Neural cell (in vitro differentiated cells): ENCODE results near the gene THTPA. TPM values are rescaled to one million over a fixed set of nuclear protein-coding genes. Genes with fewer than 3 reads are reported as not detected.

Experiments used
- H2AFZ ChIP-seq: fragments of 200-600, 300-800 bp; sonication (generic), shearing (Covaris generic); 2 replicates; pipeline ENCODE4 v1.6.0; 2014; ENCODE audit warnings: low read depth, mild to moderate bottlenecking, antibody characterized with exemption, low read length, moderate library complexity
- H3F3A ChIP-seq: fragments of 200-600 bp; shearing (Covaris generic); 2 replicates; pipeline ENCODE4 v1.6.1; 2016; ENCODE audit warnings: mild to moderate bottlenecking, moderate library complexity, mixed read lengths, antibody characterized with exemption, low read length; ENCODE audit not compliant: insufficient read depth, poor library complexity, severe bottlenecking
- H3K27ac ChIP-seq: fragments of 200-600, 300-800 bp; sonication (generic), shearing (Covaris generic); 2 replicates; pipeline ENCODE4 v1.5.1; 2014; ENCODE audit warnings: mild to moderate bottlenecking, low read length, moderate library complexity
- H3K27me3 ChIP-seq: fragments of 300-800, 200-600 bp; sonication (generic), shearing (Covaris generic); 2 replicates; pipeline ENCODE4 v1.6.0; 2014; ENCODE audit warnings: mild to moderate bottlenecking, low read depth, low read length, moderate library complexity; ENCODE audit not compliant: insufficient read depth
- H3K36me3 ChIP-seq: fragments of 300-800, 200-600 bp; sonication (generic), shearing (Covaris generic); 2 replicates; pipeline ENCODE4 v1.5.1; 2014; ENCODE audit warnings: mild to moderate bottlenecking, antibody characterized with exemption, low read length, moderate library complexity; ENCODE audit not compliant: insufficient read depth
- H3K4me2 ChIP-seq: fragments of 300-800, 200-600 bp; sonication (generic), shearing (Covaris generic); 2 replicates; pipeline ENCODE4 v1.6.0; 2014; ENCODE audit warnings: mild to moderate bottlenecking, low read length
- H3K4me3 ChIP-seq: fragments of 300-800, 200-600 bp; sonication (generic), shearing (Covaris generic); 2 replicates; pipeline ENCODE4 v1.5.1; 2014; ENCODE audit warnings: mild to moderate bottlenecking, low read length, moderate library complexity
- H3K79me2 ChIP-seq: fragments of 200-600 bp; shearing (Covaris generic); replicated peaks from 2 replicates; pipeline ENCODE4 v1.6.0; 2014; ENCODE audit warnings: mild to moderate bottlenecking, low read length, moderate library complexity; ENCODE audit not compliant: insufficient read depth
- H3K9ac ChIP-seq: fragments of 300-800, 200-600 bp; sonication (generic), shearing (Covaris generic); 2 replicates; pipeline ENCODE4 v1.6.1; 2016; ENCODE audit warnings: mild to moderate bottlenecking, low read length, mixed read lengths
- H3K9me2 ChIP-seq: fragments of 200-600 bp; shearing (Covaris generic); 2 replicates; pipeline ENCODE4 v1.6.1; 2016; ENCODE audit warnings: mild to moderate bottlenecking, low read length, mixed read lengths; ENCODE audit not compliant: insufficient read depth
- H3K9me3 ChIP-seq: fragments of 200-600, 300-800 bp; sonication (generic), shearing (Covaris generic); 2 replicates; pipeline ENCODE4 v1.6.1; 2016; ENCODE audit warnings: mild to moderate bottlenecking, mixed run types, low read length, moderate library complexity, mixed read lengths
- H4K20me1 ChIP-seq: fragments of 200-600 bp; shearing (Covaris generic); 2 replicates; pipeline ENCODE4 v1.6.1; 2016; ENCODE audit warnings: mild to moderate bottlenecking, mixed run types; ENCODE audit not compliant: insufficient read depth
- EP300 ChIP-seq: fragments of 450-650 bp; conservative IDR thresholded peaks from 2 replicates; pipeline ENCODE4 v1.6.1; 2014; ENCODE audit warnings: antibody characterized with exemption, mild to moderate bottlenecking, moderate library complexity; ENCODE audit not compliant: poor library complexity, severe bottlenecking
- EZH2 ChIP-seq: fragments of 200-600, 300-800 bp; shearing (Covaris generic), sonication (generic); IDR thresholded peaks from 2 replicates; pipeline ENCODE4 v1.6.1; 2014; ENCODE audit warnings: antibody characterized with exemption, low read length, borderline replicate concordance, mild to moderate bottlenecking; ENCODE audit not compliant: insufficient read depth, poor library complexity, severe bottlenecking
- MXI1 ChIP-seq: fragments of 450-650 bp; conservative IDR thresholded peaks from 2 replicates; pipeline ENCODE4 v1.6.1; 2014; ENCODE audit warnings: antibody characterized with exemption, mild to moderate bottlenecking; ENCODE audit not compliant: poor library complexity, severe bottlenecking
- POLR2AphosphoS5 ChIP-seq: IDR thresholded peaks from 2 replicates; pipeline ENCODE4 v1.6.1; 2012
- RAD21 ChIP-seq: fragments of 450-650 bp; conservative IDR thresholded peaks from 2 replicates; pipeline ENCODE4 v1.6.1; 2014; ENCODE audit warnings: antibody characterized with exemption, mild to moderate bottlenecking, moderate library complexity
- SMC3 ChIP-seq: fragments of 450-650 bp; conservative IDR thresholded peaks from 2 replicates; pipeline ENCODE4 v1.6.1; 2014; ENCODE audit warnings: antibody characterized with exemption, mild to moderate bottlenecking, moderate library complexity; ENCODE audit not compliant: poor library complexity
- TAF1 ChIP-seq: IDR thresholded peaks from 2 replicates; pipeline ENCODE4 v1.6.1; 2012; ENCODE audit warnings: low read depth
- polyA plus RNA-seq: library from polyadenylated mRNA; depleted of rRNA; stranded (reverse); fragments of >200 nt; gene quantifications from 2 replicates; pipeline ENCODE4 v1.2.3, GENCODE V29; 2014
- TF ChIP-seq, protein P1 (sequence below): fragments of 450-650 bp; IDR thresholded peaks from 2 replicates; pipeline ENCODE4 v1.5.1; 2014; ENCODE audit warnings: antibody characterized with exemption, mild to moderate bottlenecking, moderate library complexity; ENCODE audit not compliant: poor library complexity, severe bottlenecking
- TF ChIP-seq, protein P2 (sequence below): IDR thresholded peaks from 2 replicates; pipeline ENCODE4 v1.6.1; 2012; ENCODE audit warnings: borderline replicate concordance

THTPA gene
- polyA plus RNA-seq, 1 donor from 2014 or later = 51.3 TPM

DNA sequence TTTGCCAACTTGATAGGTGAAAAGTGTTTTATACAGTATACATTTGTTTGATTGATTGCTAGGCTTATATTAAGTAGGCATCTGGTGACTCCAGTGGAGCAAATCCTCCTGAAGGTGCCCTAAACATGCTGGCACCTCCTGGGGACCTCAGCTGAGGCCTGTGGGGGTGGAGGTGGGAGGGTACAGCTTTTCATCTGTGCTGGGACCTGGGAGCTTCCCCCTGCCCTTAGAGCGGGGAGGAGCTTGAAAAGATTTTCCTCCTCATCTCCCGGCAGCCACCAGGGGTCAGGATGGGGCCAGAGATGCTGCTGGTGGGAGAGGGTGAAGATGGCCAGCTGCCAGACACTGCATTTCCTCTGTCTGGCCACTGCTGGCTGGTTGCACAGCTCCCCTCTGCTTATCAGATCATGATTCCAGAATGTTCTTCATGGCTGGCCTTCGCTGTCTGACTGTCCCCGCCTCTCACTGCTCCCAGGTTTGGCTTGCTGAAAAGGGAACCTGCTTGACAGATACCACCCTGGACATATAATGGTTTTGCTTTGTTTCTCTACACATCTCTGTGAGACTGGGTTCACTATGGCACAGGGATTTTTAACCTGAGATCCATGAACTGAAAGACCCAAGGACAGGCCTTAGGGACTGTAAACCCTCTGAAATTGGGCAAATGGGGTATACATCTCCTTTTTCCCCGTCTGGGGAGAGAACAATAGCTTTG lies 33.0 kb downstream of the THTPA start:
- H4K20me1 ChIP-seq = no peaks in the 10 kb centered on the region
- peak overlapping the region; percentile 40 for H3K9ac ChIP-seq
- no peaks in the 10 kb centered on the region for H3K9me3 ChIP-seq
- H3K4me3 ChIP-seq = no peak overlapping the region
- peak; percentile 91 for TF ChIP-seq SMC3
- peak; percentile 45 for TF ChIP-seq POLR2AphosphoS5
- TF ChIP-seq, protein P1, sequence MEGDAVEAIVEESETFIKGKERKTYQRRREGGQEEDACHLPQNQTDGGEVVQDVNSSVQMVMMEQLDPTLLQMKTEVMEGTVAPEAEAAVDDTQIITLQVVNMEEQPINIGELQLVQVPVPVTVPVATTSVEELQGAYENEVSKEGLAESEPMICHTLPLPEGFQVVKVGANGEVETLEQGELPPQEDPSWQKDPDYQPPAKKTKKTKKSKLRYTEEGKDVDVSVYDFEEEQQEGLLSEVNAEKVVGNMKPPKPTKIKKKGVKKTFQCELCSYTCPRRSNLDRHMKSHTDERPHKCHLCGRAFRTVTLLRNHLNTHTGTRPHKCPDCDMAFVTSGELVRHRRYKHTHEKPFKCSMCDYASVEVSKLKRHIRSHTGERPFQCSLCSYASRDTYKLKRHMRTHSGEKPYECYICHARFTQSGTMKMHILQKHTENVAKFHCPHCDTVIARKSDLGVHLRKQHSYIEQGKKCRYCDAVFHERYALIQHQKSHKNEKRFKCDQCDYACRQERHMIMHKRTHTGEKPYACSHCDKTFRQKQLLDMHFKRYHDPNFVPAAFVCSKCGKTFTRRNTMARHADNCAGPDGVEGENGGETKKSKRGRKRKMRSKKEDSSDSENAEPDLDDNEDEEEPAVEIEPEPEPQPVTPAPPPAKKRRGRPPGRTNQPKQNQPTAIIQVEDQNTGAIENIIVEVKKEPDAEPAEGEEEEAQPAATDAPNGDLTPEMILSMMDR = peak; percentile 95
- TF ChIP-seq RAD21 = peak; percentile 89
- TF ChIP-seq MXI1 = no peak
- TF ChIP-seq EP300 = peak; percentile 42
- TF ChIP-seq EZH2 = no peak
- TF ChIP-seq, protein P2, sequence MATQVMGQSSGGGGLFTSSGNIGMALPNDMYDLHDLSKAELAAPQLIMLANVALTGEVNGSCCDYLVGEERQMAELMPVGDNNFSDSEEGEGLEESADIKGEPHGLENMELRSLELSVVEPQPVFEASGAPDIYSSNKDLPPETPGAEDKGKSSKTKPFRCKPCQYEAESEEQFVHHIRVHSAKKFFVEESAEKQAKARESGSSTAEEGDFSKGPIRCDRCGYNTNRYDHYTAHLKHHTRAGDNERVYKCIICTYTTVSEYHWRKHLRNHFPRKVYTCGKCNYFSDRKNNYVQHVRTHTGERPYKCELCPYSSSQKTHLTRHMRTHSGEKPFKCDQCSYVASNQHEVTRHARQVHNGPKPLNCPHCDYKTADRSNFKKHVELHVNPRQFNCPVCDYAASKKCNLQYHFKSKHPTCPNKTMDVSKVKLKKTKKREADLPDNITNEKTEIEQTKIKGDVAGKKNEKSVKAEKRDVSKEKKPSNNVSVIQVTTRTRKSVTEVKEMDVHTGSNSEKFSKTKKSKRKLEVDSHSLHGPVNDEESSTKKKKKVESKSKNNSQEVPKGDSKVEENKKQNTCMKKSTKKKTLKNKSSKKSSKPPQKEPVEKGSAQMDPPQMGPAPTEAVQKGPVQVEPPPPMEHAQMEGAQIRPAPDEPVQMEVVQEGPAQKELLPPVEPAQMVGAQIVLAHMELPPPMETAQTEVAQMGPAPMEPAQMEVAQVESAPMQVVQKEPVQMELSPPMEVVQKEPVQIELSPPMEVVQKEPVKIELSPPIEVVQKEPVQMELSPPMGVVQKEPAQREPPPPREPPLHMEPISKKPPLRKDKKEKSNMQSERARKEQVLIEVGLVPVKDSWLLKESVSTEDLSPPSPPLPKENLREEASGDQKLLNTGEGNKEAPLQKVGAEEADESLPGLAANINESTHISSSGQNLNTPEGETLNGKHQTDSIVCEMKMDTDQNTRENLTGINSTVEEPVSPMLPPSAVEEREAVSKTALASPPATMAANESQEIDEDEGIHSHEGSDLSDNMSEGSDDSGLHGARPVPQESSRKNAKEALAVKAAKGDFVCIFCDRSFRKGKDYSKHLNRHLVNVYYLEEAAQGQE = peak; percentile 38
- H3K9me2 ChIP-seq = no peaks in the 10 kb centered on the region
- H2AFZ ChIP-seq = peak overlapping the region; percentile 38
- no peaks in the 10 kb centered on the region for H3F3A ChIP-seq
- H3K27me3 ChIP-seq = no peaks in the 10 kb centered on the region
- no peak overlapping the region for H3K4me2 ChIP-seq
- H3K27ac ChIP-seq = peak overlapping the region; percentile 46
- no peaks in the 10 kb centered on the region for H3K36me3 ChIP-seq
- no peaks in the 10 kb centered on the region for H3K79me2 ChIP-seq

DNA sequence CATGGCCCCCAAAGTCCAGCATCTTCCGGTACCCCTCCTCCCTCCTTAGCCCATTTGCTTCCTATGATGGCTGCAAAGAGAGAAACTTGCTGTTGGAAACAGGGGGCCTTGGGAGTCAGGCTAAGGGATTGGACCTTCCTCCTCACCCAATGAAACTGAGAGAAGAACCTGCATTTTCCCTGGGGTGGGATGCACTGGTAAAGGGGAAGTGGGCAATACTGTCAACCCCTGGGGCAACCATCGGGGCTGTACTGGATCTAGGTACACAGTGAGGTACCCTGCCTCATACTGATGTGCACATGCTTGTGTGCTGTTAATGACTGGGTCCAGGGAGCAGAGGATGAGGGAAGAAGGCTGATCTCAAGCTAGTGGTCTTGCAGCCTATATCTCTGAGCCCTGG lies 33.5 kb downstream of the THTPA start:
- no peak for TF ChIP-seq TAF1
- TF ChIP-seq, protein P2 = no peak
- no peaks in the 10 kb centered on the region for H3K27me3 ChIP-seq
- no peaks in the 10 kb centered on the region for H3K36me3 ChIP-seq
- H3F3A ChIP-seq = no peaks in the 10 kb centered on the region
- H3K27ac ChIP-seq = peak overlapping the region; percentile 46
- H3K79me2 ChIP-seq = no peaks in the 10 kb centered on the region
- no peak overlapping the region for H3K4me3 ChIP-seq
- peak overlapping the region; percentile 38 for H2AFZ ChIP-seq
- H4K20me1 ChIP-seq = no peaks in the 10 kb centered on the region
- H3K9me2 ChIP-seq = no peaks in the 10 kb centered on the region
- H3K9me3 ChIP-seq = no peaks in the 10 kb centered on the region
- H3K9ac ChIP-seq = peak overlapping the region; percentile 40
- H3K4me2 ChIP-seq = no peak overlapping the region
